Left lung (tissue), 10 donors: ENCODE data around the gene TGM3. TPM values are rescaled to one million over a fixed set of nuclear protein-coding genes. Genes with fewer than 3 reads are reported as not detected.

Experiments
- ATAC-seq: fragments of 200-7000 bp; cut with Tn5 transposase; one replicate; pipeline ENCODE4 v1.9.1; 2020; ENCODE audit warnings: moderate library complexity
- DNase-seq, 4 donors: peaks; one replicate each; pipeline ENCODE4 v3.0.0-alpha.2; 2013 to 2020
- H3K27ac ChIP-seq, 2 donors: fragments of 200-600 bp; sonication (generic) in 1 of 2; one replicate each; pipeline versions ENCODE4 v1.5.0 to v1.8.0; 2020 to 2021
- H3K27me3 ChIP-seq, 2 donors: fragments of 200-600 bp; sonication (generic) in 1 of 2; one replicate each; pipeline versions ENCODE4 v1.5.0 to v1.8.0; 2020 to 2021
- H3K36me3 ChIP-seq, 2 donors: fragments of 200-600 bp; sonication (generic) in 1 of 2; one replicate each; pipeline versions ENCODE4 v1.5.0 to v1.8.0; 2020 to 2021
- H3K4me1 ChIP-seq, 2 donors: fragments of 200-600 bp; one replicate each; pipeline ENCODE4 v1.8.0; 2021
- H3K4me3 ChIP-seq, 2 donors: fragments of 200-600 bp; sonication (generic) in 1 of 2; one replicate each; pipeline versions ENCODE4 v1.5.0 to v1.8.0; 2020 to 2021; ENCODE audit warnings: mild to moderate bottlenecking in 1 of 2
- H3K9me3 ChIP-seq, 2 donors: fragments of 200-600 bp; sonication (generic) in 1 of 2; one replicate each; pipeline versions ENCODE4 v1.5.0 to v1.8.0; 2020 to 2021
- CTCF ChIP-seq, 2 donors: fragments of 200-600 bp; sonication (generic) in 1 of 2; IDR thresholded peaks; one replicate each; pipeline versions ENCODE4 v1.5.0 to v1.8.0; 2021; ENCODE audit warnings: antibody characterized with exemption in 2 of 2
- intact Hi-C, 2 donors: fragments of 100-400 bp; cut with DNase I; formaldehyde crosslinking; loops; one replicate each; pipeline versions ENCODE4 v1.11.2 to v1.14.2; 2022
- polyA plus RNA-seq, 6 donors: library from polyadenylated mRNA; unstranded; fragments of 120-200 nt; gene quantifications; one replicate each; pipeline ENCODE4 v1.2.1, GENCODE V29; 2013; ENCODE audit not compliant: insufficient read length in 6 of 6
- total RNA-seq, 2 donors: library from RNA; stranded (reverse); fragmentation: NEBNext Ultra II Directional; extraction: Animal tissue kit (Norgen Biotek cat#: 25700); gene quantifications; one replicate each; pipeline ENCODE4 v1.2.1, GENCODE V29; 2021
- donor health status: DM: no; HTN: yes; CAD: no.
- donor health status: DM: no; HTN: no; CAD: no.

The TGM3 gene
- total and polyA plus RNA-seq, 8 donors: 0.20 to 0.37 (median 0.27) TPM; not detected in 3

GRCh38 chr20:2381303-2381702, 85.5 kb downstream of the TGM3 start:
- TF ChIP-seq CTCF (IDR thresholded peaks at IDR 0.05): no peak
- no peak for DNase-seq

GRCh38 chr20:2382833-2383232, 87.0 kb downstream of the TGM3 start:
- H3K36me3 ChIP-seq: no peaks in the 10 kb centered on the region
- intact Hi-C loops: no loop called here
- peaks cover 0 to 23% of the 10 kb centered on the region in 2 donors for H3K27me3 ChIP-seq
- H3K4me3 ChIP-seq: no peak overlapping the region
- no peaks in the 10 kb centered on the region for H3K4me1 ChIP-seq
- no peak for TF ChIP-seq CTCF (IDR thresholded peaks at IDR 0.05)
- ATAC-seq (no peak), DNase-seq (no peak)
- H3K9me3 ChIP-seq: peaks cover 0 to 7% of the 10 kb centered on the region in 2 donors
- H3K27ac ChIP-seq: no peak overlapping the region

More at GRCh38 chr20:2381303-2381702, 85.5 kb downstream of the TGM3 start:
- Histone ChIP-seq H3K4me1 (no peaks in the 10 kb centered on the region), H3K36me3 (no peaks in the 10 kb centered on the region), H3K27ac (no peak overlapping the region), H3K27me3 (peaks cover 0 to 23% of the 10 kb centered on the region in 2 donors), H3K4me3 (no peak overlapping the region), H3K9me3 (no peaks in the 10 kb centered on the region)
- no peak for ATAC-seq
- intact Hi-C loops: no loop called here

DNA sequence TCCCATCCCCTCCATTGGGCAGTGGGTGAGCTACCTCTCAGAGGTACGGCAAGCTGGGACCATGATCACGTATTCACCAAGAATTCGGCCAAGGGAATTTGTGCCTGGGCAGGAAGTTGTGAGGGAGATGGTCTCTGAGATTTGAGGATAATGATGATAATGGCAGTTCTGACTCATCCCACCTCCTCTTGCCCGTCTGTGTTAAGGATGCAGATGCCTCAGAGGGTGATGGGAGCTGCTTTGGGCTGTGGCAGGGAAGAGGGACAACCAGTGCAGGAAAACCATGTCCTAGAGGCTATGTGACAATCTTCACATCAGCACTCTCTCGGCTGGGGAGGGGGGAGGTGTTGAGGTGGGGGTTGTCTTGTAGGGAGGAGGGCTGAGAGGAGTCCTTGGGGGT, 89.2 kb downstream of the TGM3 start:
- ATAC-seq (no peak), DNase-seq (no peak)
- no peaks in the 10 kb centered on the region for H3K4me1 ChIP-seq
- no peak overlapping the region for H3K4me3 ChIP-seq
- H3K27ac ChIP-seq: no peak overlapping the region
- peaks cover 0 to 15% of the 10 kb centered on the region in 2 donors for H3K9me3 ChIP-seq
- intact Hi-C loops: no loop called here
- H3K36me3 ChIP-seq: no peaks in the 10 kb centered on the region
- no peak for TF ChIP-seq CTCF (IDR thresholded peaks at IDR 0.05)
- H3K27me3 ChIP-seq: peaks cover 0 to 19% of the 10 kb centered on the region in 2 donors

DNA sequence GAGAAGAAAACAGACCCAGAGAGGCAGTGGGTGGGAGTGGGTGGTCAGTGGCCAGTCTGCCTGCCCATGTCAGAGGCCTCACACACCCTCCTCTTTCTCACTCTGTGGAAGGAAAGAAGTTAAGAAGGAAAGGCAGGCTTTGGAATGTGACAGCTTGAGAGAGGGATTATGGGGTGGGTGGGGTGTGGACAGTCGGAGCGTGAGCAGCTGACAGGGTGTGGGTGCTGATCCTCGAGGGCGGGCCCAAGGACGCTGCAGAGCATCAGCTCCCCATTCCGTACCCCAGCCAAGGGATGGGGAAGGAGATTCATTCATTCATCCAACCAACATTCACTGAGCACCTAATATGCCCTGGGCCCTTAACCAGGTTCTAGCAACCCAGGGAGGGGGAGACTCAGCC, 89.7 kb downstream of the TGM3 start:
- ATAC-seq: no peak
- no peaks in the 10 kb centered on the region for H3K36me3 ChIP-seq
- H3K4me1 ChIP-seq: no peaks in the 10 kb centered on the region
- H3K27me3 ChIP-seq: peaks cover 0 to 19% of the 10 kb centered on the region in 2 donors
- H3K4me3 ChIP-seq: no peak overlapping the region
- no peak overlapping the region for H3K27ac ChIP-seq
- TF ChIP-seq CTCF (IDR thresholded peaks at IDR 0.05): no peak
- H3K9me3 ChIP-seq: peaks cover 0 to 15% of the 10 kb centered on the region in 2 donors
- intact Hi-C loops: no loop called here
- no peak for DNase-seq

GRCh38 chr20:2386516-2387179, 90.8 kb downstream of the TGM3 start:
- DNase-seq (no peak), ATAC-seq (no peak)
- Histone ChIP-seq H3K36me3 (no peaks in the 10 kb centered on the region), H3K9me3 (peaks cover 0 to 15% of the 10 kb centered on the region in 2 donors), H3K4me1 (no peaks in the 10 kb centered on the region), H3K27ac (no peak overlapping the region), H3K4me3 (no peak overlapping the region), H3K27me3 (peaks cover 0 to 19% of the 10 kb centered on the region in 2 donors)
- intact Hi-C loops: no loop called here
- TF ChIP-seq CTCF (IDR thresholded peaks at IDR 0.05): no peak
